Diencephalon (tissue), 1 donor: ENCODE measurements around the gene BDNF. TPM values are rescaled to one million over a fixed set of nuclear protein-coding genes. Genes with fewer than 3 reads are reported as not detected.

Experiments used
- total RNA-seq: library from RNA; depleted of rRNA; stranded (reverse); fragments of >200 nt; gene quantifications from one replicate; pipeline ENCODE4 v1.2.3, GENCODE V29; 2014

Gene BDNF
- total RNA-seq, result 12.0 TPM

DNA sequence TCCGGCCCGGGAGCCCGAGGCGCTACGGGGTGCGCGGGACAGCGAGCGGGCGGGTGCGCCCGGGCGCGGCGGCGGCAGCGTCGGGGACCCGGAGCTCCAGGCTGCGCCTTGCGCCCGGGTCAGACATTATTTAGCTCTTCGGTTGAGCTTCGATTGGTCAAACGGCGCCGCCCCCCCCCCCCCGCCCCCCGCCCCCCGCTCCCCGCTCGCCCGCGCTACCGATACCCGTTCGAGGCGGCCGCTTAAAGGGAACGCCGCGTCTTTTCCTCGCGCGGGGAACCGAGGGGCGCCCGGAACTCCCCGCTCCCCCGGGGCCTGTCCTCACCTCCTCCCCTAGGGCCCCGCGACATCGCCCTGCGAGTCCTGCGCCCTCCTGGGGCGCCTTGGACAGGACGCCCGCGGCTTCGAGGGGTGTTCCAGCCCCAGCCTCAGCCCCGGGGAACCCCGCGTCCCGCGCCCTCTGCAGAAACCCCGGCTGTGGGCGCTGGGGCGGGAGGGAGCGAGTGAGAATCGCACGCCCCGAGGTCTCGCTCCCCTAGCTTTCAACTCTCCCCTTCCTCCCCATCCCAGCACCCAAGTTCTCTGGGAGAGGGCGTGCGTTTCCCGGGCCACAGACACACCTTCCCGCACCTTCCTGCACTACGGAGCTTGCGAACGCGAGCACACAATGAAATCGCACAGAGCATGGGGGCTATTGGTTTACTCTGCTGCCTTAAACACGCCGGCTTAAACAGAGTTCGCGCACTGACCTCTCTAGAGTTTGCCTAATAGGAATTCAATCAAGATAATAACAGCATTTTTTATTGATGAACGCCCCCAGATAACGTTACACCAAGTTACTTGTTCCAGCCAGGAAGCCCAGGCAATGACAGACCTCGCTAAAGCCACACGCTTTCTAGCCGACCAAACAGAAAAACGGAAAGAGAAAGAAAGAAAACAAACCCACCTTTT is at the start of gene BDNF:
BDNF (minus strand) TSS at position 105 of the 951 bp plus-strand sequence. CDS start 41,891 bp downstream, outside the sequence.

Other genes with a start within 250 kb of the BDNF start
- gene LGR4, start 227.7 kb downstream of the BDNF start, total RNA-seq, result 36.9 TPM
- 366 TPM for gene LIN7C, start 193.7 kb downstream of the BDNF start, total RNA-seq